ENCODE results near the gene ST6GALNAC3.

The ST6GALNAC3 gene

GRCh38 chr1:76209238-76209637 is 134.7 kb downstream of the ST6GALNAC3 start:
- Histone ChIP-seq H3K4me3 (ENCODE audit: low read length) (no peak overlapping the region), H3K36me3 (ENCODE audit: control insufficient read depth, insufficient read depth, low read length) (no peaks in the 10 kb centered on the region), H3K27ac (ENCODE audit: low read length) (no peak overlapping the region), H3K27me3 (ENCODE audit: control insufficient read depth, insufficient read depth, low read length) (no peaks in the 10 kb centered on the region), H3K4me1 (ENCODE audit: control insufficient read depth, insufficient read depth, low read length) (no peaks in the 10 kb centered on the region; the same call in 1 of the 2 replicates), H3K9me3 (ENCODE audit: control insufficient read depth, insufficient read depth, low read length) (no peaks in the 10 kb centered on the region)
- WGBS (ENCODE audit: insufficient coverage, insufficient read length), result no CpG with 5 or more reads among the region's 4 CpGs
- DNase-seq (ENCODE audit: low read depth, low spot score), result no peak

- no peaks in the 10 kb centered on the region for H3K36me3 ChIP-seq (ENCODE audit: control insufficient read depth, insufficient read depth, low read length)
- no peak overlapping the region for H3K4me3 ChIP-seq (ENCODE audit: low read length)
- DNase-seq (ENCODE audit: low read depth, low spot score), result no peak
- H3K27me3 ChIP-seq (ENCODE audit: control insufficient read depth, insufficient read depth, low read length), result no peaks in the 10 kb centered on the region
- WGBS (ENCODE audit: insufficient coverage, insufficient read length), result no CpG with 5 or more reads among the region's 3 CpGs
- no peaks in the 10 kb centered on the region for H3K9me3 ChIP-seq (ENCODE audit: control insufficient read depth, insufficient read depth, low read length)
- no peak overlapping the region for H3K27ac ChIP-seq (ENCODE audit: low read length)
- H3K4me1 ChIP-seq (ENCODE audit: control insufficient read depth, insufficient read depth, low read length), result no peaks in the 10 kb centered on the region; the same call in 1 of the 2 replicates
Observed at GRCh38 chr1:76209648-76210047, 135.1 kb downstream of the ST6GALNAC3 start.

- H3K4me3 ChIP-seq (ENCODE audit: low read length), result no peak overlapping the region
- no peaks in the 10 kb centered on the region for H3K36me3 ChIP-seq (ENCODE audit: control insufficient read depth, insufficient read depth, low read length)
- H3K27me3 ChIP-seq (ENCODE audit: control insufficient read depth, insufficient read depth, low read length), result no peaks in the 10 kb centered on the region
- H3K27ac ChIP-seq (ENCODE audit: low read length), result no peak overlapping the region
- no peaks in the 10 kb centered on the region for H3K9me3 ChIP-seq (ENCODE audit: control insufficient read depth, insufficient read depth, low read length)
- H3K4me1 ChIP-seq (ENCODE audit: control insufficient read depth, insufficient read depth, low read length), result no peaks in the 10 kb centered on the region; the same call in 1 of the 2 replicates
- DNase-seq (ENCODE audit: low read depth, low spot score), result no peak
Observed at GRCh38 chr1:76210160-76210559, 135.6 kb downstream of the ST6GALNAC3 start.

- DNase-seq (ENCODE audit: low read depth, low spot score), result no peak
- H3K27ac ChIP-seq (ENCODE audit: low read length), result no peak overlapping the region
- H3K4me1 ChIP-seq (ENCODE audit: control insufficient read depth, insufficient read depth, low read length), result no peaks in the 10 kb centered on the region
- H3K4me3 ChIP-seq (ENCODE audit: low read length), result no peak overlapping the region
- no peaks in the 10 kb centered on the region for H3K27me3 ChIP-seq (ENCODE audit: control insufficient read depth, insufficient read depth, low read length)
- no peaks in the 10 kb centered on the region for H3K36me3 ChIP-seq (ENCODE audit: control insufficient read depth, insufficient read depth, low read length)
- WGBS (ENCODE audit: insufficient coverage, insufficient read length), result no CpG with 5 or more reads among the region's 2 CpGs
- no peaks in the 10 kb centered on the region for H3K9me3 ChIP-seq (ENCODE audit: control insufficient read depth, insufficient read depth, low read length)
Observed at GRCh38 chr1:76218888-76219287, 144.3 kb downstream of the ST6GALNAC3 start.

- no CpG with 5 or more reads among the region's 3 CpGs for WGBS (ENCODE audit: insufficient coverage, insufficient read length)
- Histone ChIP-seq H3K4me3 (ENCODE audit: low read length) (no peak overlapping the region), H3K27me3 (ENCODE audit: control insufficient read depth, insufficient read depth, low read length) (no peaks in the 10 kb centered on the region), H3K4me1 (ENCODE audit: control insufficient read depth, insufficient read depth, low read length) (no peaks in the 10 kb centered on the region), H3K36me3 (ENCODE audit: control insufficient read depth, insufficient read depth, low read length) (no peaks in the 10 kb centered on the region), H3K9me3 (ENCODE audit: control insufficient read depth, insufficient read depth, low read length) (no peaks in the 10 kb centered on the region), H3K27ac (ENCODE audit: low read length) (no peak overlapping the region)
- no peak for DNase-seq (ENCODE audit: low read depth, low spot score)
Observed at GRCh38 chr1:76219366-76219818, 144.8 kb downstream of the ST6GALNAC3 start.

GRCh38 chr1:76224752-76225151 is 150.2 kb downstream of the ST6GALNAC3 start:
- DNase-seq (ENCODE audit: low read depth, low spot score), result no peak
- Histone ChIP-seq H3K4me3 (ENCODE audit: low read length) (no peak overlapping the region), H3K36me3 (ENCODE audit: control insufficient read depth, insufficient read depth, low read length) (no peaks in the 10 kb centered on the region), H3K27ac (ENCODE audit: low read length) (no peak overlapping the region), H3K4me1 (ENCODE audit: control insufficient read depth, insufficient read depth, low read length) (peaks cover 10% of the 10 kb centered on the region), H3K9me3 (ENCODE audit: control insufficient read depth, insufficient read depth, low read length) (no peaks in the 10 kb centered on the region), H3K27me3 (ENCODE audit: control insufficient read depth, insufficient read depth, low read length) (no peaks in the 10 kb centered on the region)
- no CpG with 5 or more reads among the region's 3 CpGs for WGBS (ENCODE audit: insufficient coverage, insufficient read length)

GRCh38 chr1:76225526-76225925 is 151.0 kb downstream of the ST6GALNAC3 start:
- Histone ChIP-seq H3K36me3 (ENCODE audit: control insufficient read depth, insufficient read depth, low read length) (no peaks in the 10 kb centered on the region), H3K4me1 (ENCODE audit: control insufficient read depth, insufficient read depth, low read length) (peaks cover 10% of the 10 kb centered on the region), H3K4me3 (ENCODE audit: low read length) (no peak overlapping the region), H3K9me3 (ENCODE audit: control insufficient read depth, insufficient read depth, low read length) (no peaks in the 10 kb centered on the region), H3K27me3 (ENCODE audit: control insufficient read depth, insufficient read depth, low read length) (no peaks in the 10 kb centered on the region), H3K27ac (ENCODE audit: low read length) (no peak overlapping the region)
- WGBS (ENCODE audit: insufficient coverage, insufficient read length), result no CpG with 5 or more reads among the region's 1 CpG
- DNase-seq (ENCODE audit: low read depth, low spot score), result no peak

- DNase-seq (ENCODE audit: low read depth, low spot score), result no peak
- Histone ChIP-seq H3K27me3 (ENCODE audit: control insufficient read depth, insufficient read depth, low read length) (no peaks in the 10 kb centered on the region), H3K4me1 (ENCODE audit: control insufficient read depth, insufficient read depth, low read length) (peaks cover 12% of the 10 kb centered on the region), H3K36me3 (ENCODE audit: control insufficient read depth, insufficient read depth, low read length) (no peaks in the 10 kb centered on the region), H3K9me3 (ENCODE audit: control insufficient read depth, insufficient read depth, low read length) (no peaks in the 10 kb centered on the region), H3K27ac (ENCODE audit: low read length) (no peak overlapping the region), H3K4me3 (ENCODE audit: low read length) (no peak overlapping the region)
- WGBS (ENCODE audit: insufficient coverage, insufficient read length), result no CpG with 5 or more reads among the region's 3 CpGs
Observed at GRCh38 chr1:76227621-76228020, 153.1 kb downstream of the ST6GALNAC3 start.

GRCh38 chr1:76229279-76230005 is 154.9 kb downstream of the ST6GALNAC3 start:
- no CpG with 5 or more reads among the region's 7 CpGs for WGBS (ENCODE audit: insufficient coverage, insufficient read length)
- H3K4me1 ChIP-seq (ENCODE audit: control insufficient read depth, insufficient read depth, low read length), result peaks cover 13% of the 10 kb centered on the region
- H3K27me3 ChIP-seq (ENCODE audit: control insufficient read depth, insufficient read depth, low read length), result no peaks in the 10 kb centered on the region
- no peaks in the 10 kb centered on the region for H3K9me3 ChIP-seq (ENCODE audit: control insufficient read depth, insufficient read depth, low read length)
- no peak overlapping the region for H3K27ac ChIP-seq (ENCODE audit: low read length)
- no peak overlapping the region for H3K4me3 ChIP-seq (ENCODE audit: low read length)
- no peak for DNase-seq (ENCODE audit: low read depth, low spot score)
- H3K36me3 ChIP-seq (ENCODE audit: control insufficient read depth, insufficient read depth, low read length), result no peaks in the 10 kb centered on the region

GRCh38 chr1:76230842-76231281 is 156.3 kb downstream of the ST6GALNAC3 start:
- Histone ChIP-seq H3K9me3 (ENCODE audit: control insufficient read depth, insufficient read depth, low read length) (no peaks in the 10 kb centered on the region), H3K36me3 (ENCODE audit: control insufficient read depth, insufficient read depth, low read length) (no peaks in the 10 kb centered on the region), H3K4me1 (ENCODE audit: control insufficient read depth, insufficient read depth, low read length) (peaks cover 13% of the 10 kb centered on the region), H3K27me3 (ENCODE audit: control insufficient read depth, insufficient read depth, low read length) (no peaks in the 10 kb centered on the region), H3K4me3 (ENCODE audit: low read length) (no peak overlapping the region), H3K27ac (ENCODE audit: low read length) (no peak overlapping the region)
- WGBS (ENCODE audit: insufficient coverage, insufficient read length), result no CpG with 5 or more reads among the region's 2 CpGs
- peak; percentile 63 for DNase-seq (ENCODE audit: low read depth, low spot score)

GRCh38 chr1:76231320-76231719 is 156.8 kb downstream of the ST6GALNAC3 start:
- Histone ChIP-seq H3K9me3 (ENCODE audit: control insufficient read depth, insufficient read depth, low read length) (no peaks in the 10 kb centered on the region), H3K4me3 (ENCODE audit: low read length) (no peak overlapping the region), H3K36me3 (ENCODE audit: control insufficient read depth, insufficient read depth, low read length) (no peaks in the 10 kb centered on the region), H3K27me3 (ENCODE audit: control insufficient read depth, insufficient read depth, low read length) (no peaks in the 10 kb centered on the region), H3K27ac (ENCODE audit: low read length) (no peak overlapping the region), H3K4me1 (ENCODE audit: control insufficient read depth, insufficient read depth, low read length) (peaks cover 13% of the 10 kb centered on the region)
- WGBS (ENCODE audit: insufficient coverage, insufficient read length), result no CpG with 5 or more reads among the region's 4 CpGs
- no peak for DNase-seq (ENCODE audit: low read depth, low spot score)
